Lung (tissue), 12 donors: Measurements from ENCODE around the gene POT1. TPM values are rescaled to one million over a fixed set of nuclear protein-coding genes. Genes with fewer than 3 reads are reported as not detected.

Experiments
- ATAC-seq: fragments of 200-7000 bp; cut with Tn5 transposase; one replicate; pipeline ENCODE4 v1.9.1; 2020; ENCODE audit warnings: moderate number of reproducible peaks; ENCODE audit not compliant: insufficient read depth, low FRiP score
- DNase-seq, 3 donors: peaks; one replicate each; pipeline ENCODE4 v3.0.0-alpha.2; 2013 to 2017
- H3K27ac ChIP-seq, 2 donors: one replicate each; pipeline ENCODE4 v1.5.1; 2013; ENCODE audit warnings: mild to moderate bottlenecking in 2 of 2, moderate library complexity in 2 of 2, control low read depth in 1 of 2, inconsistent platforms in 1 of 2, low read depth in 1 of 2, low read length in 1 of 2
- H3K27me3 ChIP-seq, 3 donors: one replicate each; pipeline ENCODE4 v1.5.1; 2013; ENCODE audit warnings: low read length in 2 of 3; ENCODE audit not compliant: control insufficient read depth in 3 of 3, insufficient read depth in 3 of 3
- H3K36me3 ChIP-seq, 4 donors: one replicate each; pipeline ENCODE4 v1.5.1; 2013; ENCODE audit warnings: low read length in 4 of 4, mild to moderate bottlenecking in 1 of 4, moderate library complexity in 1 of 4; ENCODE audit not compliant: control insufficient read depth in 4 of 4, insufficient read depth in 4 of 4
- H3K4me1 ChIP-seq, 5 donors: one replicate each; pipeline ENCODE4 v1.5.1; 2013; ENCODE audit warnings: low read length in 5 of 5, mild to moderate bottlenecking in 2 of 5, moderate library complexity in 1 of 5; ENCODE audit not compliant: control insufficient read depth in 5 of 5, insufficient read depth in 5 of 5
- H3K4me3 ChIP-seq: one replicate; pipeline ENCODE4 v1.5.1; 2013; ENCODE audit warnings: mild to moderate bottlenecking, control low read depth, moderate library complexity
- H3K9ac ChIP-seq, 2 donors: one replicate each; pipeline ENCODE4 v1.5.1; 2013; ENCODE audit warnings: low read length in 2 of 2, control low read depth in 1 of 2; ENCODE audit not compliant: insufficient read depth in 1 of 2
- H3K9me3 ChIP-seq, 4 donors: one replicate each; pipeline ENCODE4 v1.5.1; 2013; ENCODE audit warnings: low read length in 3 of 4, mild to moderate bottlenecking in 1 of 4, moderate library complexity in 1 of 4; ENCODE audit not compliant: control insufficient read depth in 4 of 4, insufficient read depth in 3 of 4
- WGBS, 2 donors: extraction: QIAGEN DNeasy Blood & Tissue Kit; methylation state at CpG; one replicate each; pipeline ENCODE4 v1.1.7; 2013; 5-methylcytosine and 5-hydroxymethylcytosine counted together
- polyA plus RNA-seq, 2 donors: library from polyadenylated mRNA; stranded (reverse); fragments of 200-250 nt; gene quantifications; one replicate each; pipeline ENCODE4 v1.2.1, GENCODE V29; 2013
- total RNA-seq, 2 donors: library from RNA; depleted of rRNA in 1 of 2; stranded (reverse); fragments of >200 nt in 1 of 2; gene quantifications; one replicate each; pipeline ENCODE4 v1.2.1, GENCODE V29; 2014 to 2021
- TF ChIP-seq, protein P1 (sequence below): IDR thresholded peaks from 2 replicates; pipeline ENCODE4 v1.5.1; 2012; ENCODE audit warnings: mild to moderate bottlenecking; ENCODE audit errors: control extremely low read depth, extremely low read depth
- donor health status: control.
- donor health status: control.
- donor health status: Bipolar disorder and iron deficiency.
- donor health status: healthy.
- donor health status: DM: yes; HTN: yes; CAD: no.

POT1 gene
- total and polyA plus RNA-seq, 4 donors, result 6.9 to 93.7 (median 12.2) TPM

DNA sequence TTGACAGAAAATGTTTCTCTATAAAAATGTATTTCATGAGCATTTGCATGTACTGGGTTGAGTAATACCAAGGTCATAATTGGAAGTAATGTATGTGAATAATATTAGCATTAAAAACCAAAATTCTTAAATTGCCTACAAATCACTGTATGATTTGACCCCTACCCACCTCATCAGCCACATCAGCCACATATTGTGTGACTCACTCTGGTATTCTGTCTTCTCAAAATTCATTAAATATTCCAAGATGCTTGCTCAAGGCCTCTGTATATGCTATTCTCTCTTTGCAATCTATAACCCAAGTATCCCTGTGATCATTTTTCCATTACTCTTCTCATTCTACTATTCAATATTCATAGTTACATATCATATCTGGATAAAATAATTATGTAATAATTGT lies 21.4 kb downstream of the POT1 start:
- Histone ChIP-seq H3K4me3 (no peak overlapping the region), H3K9ac (no peak overlapping the region), H3K27ac (no peak overlapping the region), H3K36me3 (no peaks in the 10 kb centered on the region), H3K9me3 (peaks cover 0 to 2% (median 0%) of the 10 kb centered on the region in 4 donors), H3K27me3 (no peaks in the 10 kb centered on the region), H3K4me1 (no peaks in the 10 kb centered on the region)
- no peak for ATAC-seq
- TF ChIP-seq, protein P1, sequence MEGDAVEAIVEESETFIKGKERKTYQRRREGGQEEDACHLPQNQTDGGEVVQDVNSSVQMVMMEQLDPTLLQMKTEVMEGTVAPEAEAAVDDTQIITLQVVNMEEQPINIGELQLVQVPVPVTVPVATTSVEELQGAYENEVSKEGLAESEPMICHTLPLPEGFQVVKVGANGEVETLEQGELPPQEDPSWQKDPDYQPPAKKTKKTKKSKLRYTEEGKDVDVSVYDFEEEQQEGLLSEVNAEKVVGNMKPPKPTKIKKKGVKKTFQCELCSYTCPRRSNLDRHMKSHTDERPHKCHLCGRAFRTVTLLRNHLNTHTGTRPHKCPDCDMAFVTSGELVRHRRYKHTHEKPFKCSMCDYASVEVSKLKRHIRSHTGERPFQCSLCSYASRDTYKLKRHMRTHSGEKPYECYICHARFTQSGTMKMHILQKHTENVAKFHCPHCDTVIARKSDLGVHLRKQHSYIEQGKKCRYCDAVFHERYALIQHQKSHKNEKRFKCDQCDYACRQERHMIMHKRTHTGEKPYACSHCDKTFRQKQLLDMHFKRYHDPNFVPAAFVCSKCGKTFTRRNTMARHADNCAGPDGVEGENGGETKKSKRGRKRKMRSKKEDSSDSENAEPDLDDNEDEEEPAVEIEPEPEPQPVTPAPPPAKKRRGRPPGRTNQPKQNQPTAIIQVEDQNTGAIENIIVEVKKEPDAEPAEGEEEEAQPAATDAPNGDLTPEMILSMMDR, result no peak
- no peak for DNase-seq

DNA sequence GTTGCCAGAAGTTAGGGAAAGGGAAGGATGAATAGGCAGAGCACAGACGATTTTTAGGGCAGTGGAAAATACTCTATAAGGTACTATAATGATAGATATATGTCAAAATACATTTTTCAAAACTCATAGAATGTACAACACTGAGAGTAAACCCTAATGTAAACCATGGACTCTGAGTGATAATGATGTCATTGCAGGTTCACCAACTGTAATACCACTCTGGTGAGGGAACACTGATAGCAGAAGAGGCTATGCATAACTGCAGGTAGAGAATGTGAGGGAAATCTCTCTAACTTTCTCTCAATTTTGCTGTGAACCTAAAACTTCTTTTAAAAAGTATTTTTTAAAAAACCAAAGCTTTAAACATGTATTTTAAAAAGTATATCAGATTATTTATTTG lies 22.1 kb downstream of the POT1 start:
- no peak for DNase-seq
- no peaks in the 10 kb centered on the region for H3K4me1 ChIP-seq
- H3K27ac ChIP-seq, result no peak overlapping the region
- H3K27me3 ChIP-seq, result no peaks in the 10 kb centered on the region
- WGBS, 2 donors, result 78 to 79% methylated on average over 1 of the region's 1 CpG
- TF ChIP-seq, protein P1, result no peak
- no peak for ATAC-seq
- H3K4me3 ChIP-seq, result no peak overlapping the region
- H3K9me3 ChIP-seq, result peaks cover 0 to 2% (median 0%) of the 10 kb centered on the region in 4 donors
- H3K9ac ChIP-seq, result no peak overlapping the region
- no peaks in the 10 kb centered on the region for H3K36me3 ChIP-seq

DNA sequence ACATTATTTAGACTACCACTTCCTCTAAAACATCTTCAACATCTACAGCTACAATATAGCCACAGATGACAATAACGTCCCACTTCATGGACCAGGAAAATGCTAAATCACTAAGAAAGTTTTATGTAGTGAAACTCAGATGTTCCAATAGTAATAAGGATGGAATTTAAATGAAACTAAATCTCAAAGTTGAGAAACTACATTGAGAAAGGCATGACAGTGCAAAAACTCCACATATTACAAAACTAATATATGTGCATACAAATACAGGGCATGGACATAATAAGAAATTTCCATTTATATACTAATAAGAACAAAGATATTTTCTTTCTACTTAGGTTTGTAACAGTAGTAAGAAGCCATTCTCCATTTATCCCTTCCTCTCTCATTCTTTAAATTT lies 31.1 kb downstream of the POT1 start:
- Histone ChIP-seq H3K27me3 (no peaks in the 10 kb centered on the region), H3K9me3 (peaks cover 0 to 4% (median 0%) of the 10 kb centered on the region in 4 donors), H3K4me1 (peaks cover 0 to 2% (median 0%) of the 10 kb centered on the region in 5 donors), H3K9ac (no peak overlapping the region), H3K36me3 (peaks cover 0 to 7% (median 2%) of the 10 kb centered on the region in 4 donors), H3K27ac (no peak overlapping the region), H3K4me3 (no peak overlapping the region)
- TF ChIP-seq, protein P1, result no peak
- WGBS, 2 donors, result 32 to 64% methylated on average over 1 of the region's 1 CpG
- ATAC-seq (no peak), DNase-seq (no peak)

DNA sequence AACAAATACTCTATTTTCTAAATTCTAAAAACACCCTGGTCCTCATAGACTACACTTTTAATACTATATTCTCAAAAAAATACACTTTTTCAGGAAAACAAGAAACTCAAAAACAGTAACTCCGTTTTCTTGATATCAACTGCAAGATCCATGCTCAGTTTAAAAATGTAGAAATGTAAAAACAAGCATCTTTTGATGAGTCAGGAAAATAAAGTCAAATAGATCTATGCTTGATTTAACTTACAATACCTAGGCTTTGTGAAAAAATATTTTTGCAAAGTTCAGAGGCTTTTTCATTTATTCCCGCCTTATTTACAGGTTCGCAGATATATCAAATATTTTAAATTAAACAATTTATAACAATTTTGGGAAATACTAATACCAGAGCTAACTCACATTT lies 33.6 kb downstream of the POT1 start:
- no peak overlapping the region for H3K27ac ChIP-seq
- WGBS, 2 donors, result 97 to 100% methylated on average over 3 of the region's 3 CpGs
- no peak overlapping the region for H3K4me3 ChIP-seq
- ATAC-seq (no peak), DNase-seq (no peak)
- H3K36me3 ChIP-seq, result peaks cover 0 to 6% (median 3%) of the 10 kb centered on the region in 4 donors
- TF ChIP-seq, protein P1, result no peak
- H3K27me3 ChIP-seq, result no peaks in the 10 kb centered on the region
- peaks cover 0 to 2% (median 0%) of the 10 kb centered on the region in 5 donors for H3K4me1 ChIP-seq
- H3K9ac ChIP-seq, result no peak overlapping the region
- H3K9me3 ChIP-seq, result peaks cover 0 to 4% (median 0%) of the 10 kb centered on the region in 4 donors
